Activated CD8-positive, alpha-beta memory T cell treated with anti-CD3 and anti-CD28 coated beads, Interleukin-2, amount 50 U/mL, for 48 hours (primary cell): ENCODE measurements around the gene ATRNL1.
A peak's percentile ranks its signal among the peaks of the same experiment; 100 is the strongest.

Experiments used
- DNase-seq: peaks from one replicate; pipeline ENCODE4 v3.0.0-alpha.2; 2020

ATRNL1 gene, protein sequence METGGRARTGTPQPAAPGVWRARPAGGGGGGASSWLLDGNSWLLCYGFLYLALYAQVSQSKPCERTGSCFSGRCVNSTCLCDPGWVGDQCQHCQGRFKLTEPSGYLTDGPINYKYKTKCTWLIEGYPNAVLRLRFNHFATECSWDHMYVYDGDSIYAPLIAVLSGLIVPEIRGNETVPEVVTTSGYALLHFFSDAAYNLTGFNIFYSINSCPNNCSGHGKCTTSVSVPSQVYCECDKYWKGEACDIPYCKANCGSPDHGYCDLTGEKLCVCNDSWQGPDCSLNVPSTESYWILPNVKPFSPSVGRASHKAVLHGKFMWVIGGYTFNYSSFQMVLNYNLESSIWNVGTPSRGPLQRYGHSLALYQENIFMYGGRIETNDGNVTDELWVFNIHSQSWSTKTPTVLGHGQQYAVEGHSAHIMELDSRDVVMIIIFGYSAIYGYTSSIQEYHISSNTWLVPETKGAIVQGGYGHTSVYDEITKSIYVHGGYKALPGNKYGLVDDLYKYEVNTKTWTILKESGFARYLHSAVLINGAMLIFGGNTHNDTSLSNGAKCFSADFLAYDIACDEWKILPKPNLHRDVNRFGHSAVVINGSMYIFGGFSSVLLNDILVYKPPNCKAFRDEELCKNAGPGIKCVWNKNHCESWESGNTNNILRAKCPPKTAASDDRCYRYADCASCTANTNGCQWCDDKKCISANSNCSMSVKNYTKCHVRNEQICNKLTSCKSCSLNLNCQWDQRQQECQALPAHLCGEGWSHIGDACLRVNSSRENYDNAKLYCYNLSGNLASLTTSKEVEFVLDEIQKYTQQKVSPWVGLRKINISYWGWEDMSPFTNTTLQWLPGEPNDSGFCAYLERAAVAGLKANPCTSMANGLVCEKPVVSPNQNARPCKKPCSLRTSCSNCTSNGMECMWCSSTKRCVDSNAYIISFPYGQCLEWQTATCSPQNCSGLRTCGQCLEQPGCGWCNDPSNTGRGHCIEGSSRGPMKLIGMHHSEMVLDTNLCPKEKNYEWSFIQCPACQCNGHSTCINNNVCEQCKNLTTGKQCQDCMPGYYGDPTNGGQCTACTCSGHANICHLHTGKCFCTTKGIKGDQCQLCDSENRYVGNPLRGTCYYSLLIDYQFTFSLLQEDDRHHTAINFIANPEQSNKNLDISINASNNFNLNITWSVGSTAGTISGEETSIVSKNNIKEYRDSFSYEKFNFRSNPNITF (N-terminal part only)

DNA sequence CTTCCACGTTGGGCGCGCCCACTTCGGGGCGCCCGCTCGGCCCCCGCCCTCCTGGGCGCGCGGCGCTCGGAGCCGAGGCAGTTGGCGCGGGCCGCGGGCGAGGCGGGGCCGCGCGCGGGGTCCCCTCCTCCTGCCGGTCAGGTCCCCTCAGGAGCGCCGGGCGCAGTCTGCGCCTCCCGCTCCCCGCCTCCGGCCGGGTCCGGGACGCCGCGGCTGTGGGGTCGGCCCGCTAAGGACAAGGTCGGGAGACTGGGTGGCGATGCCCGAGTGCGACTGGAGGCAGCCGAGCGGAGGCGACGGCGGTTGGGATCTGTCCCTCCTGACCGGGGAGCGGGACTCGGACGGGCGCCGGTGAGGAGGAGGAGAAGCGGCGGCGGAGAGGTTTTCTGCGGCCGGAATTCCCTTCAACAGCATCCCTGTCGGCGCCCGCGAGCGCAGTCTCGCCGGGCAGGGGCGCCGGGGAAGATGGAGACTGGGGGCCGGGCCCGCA, at the start of gene ATRNL1:
TSS of gene ATRNL1 (plus strand) at position 80 of the 490 bp plus-strand sequence. CDS start at position 466, 386 bp downstream.
- DNase-seq = peak; percentile 55

- no peak for DNase-seq
Measured at GRCh38 chr10:115043719-115044118, 49.4 kb upstream of the ATRNL1 start.

DNA sequence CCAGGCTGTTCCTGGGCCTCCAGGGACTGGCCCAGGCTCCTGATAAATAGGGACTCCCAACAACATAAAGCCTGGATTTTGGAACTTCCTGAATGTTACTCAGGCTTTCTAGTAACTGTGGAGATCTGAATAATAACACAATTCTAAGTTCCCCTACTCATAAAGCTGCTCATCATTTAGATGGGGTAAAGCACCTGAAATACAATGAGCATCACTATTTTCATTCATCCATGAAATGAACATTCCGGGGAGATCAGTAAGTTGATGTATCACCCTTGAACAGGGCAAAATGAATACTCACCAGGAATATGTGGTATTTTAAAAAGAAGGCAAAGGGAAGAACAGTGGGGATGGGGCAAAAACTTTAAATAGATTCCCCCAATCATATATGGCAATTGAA, 48.3 kb upstream of the ATRNL1 start:
- DNase-seq = no peak

GRCh38 chr10:115045499-115045898, 47.7 kb upstream of the ATRNL1 start:
- DNase-seq = no peak

DNA sequence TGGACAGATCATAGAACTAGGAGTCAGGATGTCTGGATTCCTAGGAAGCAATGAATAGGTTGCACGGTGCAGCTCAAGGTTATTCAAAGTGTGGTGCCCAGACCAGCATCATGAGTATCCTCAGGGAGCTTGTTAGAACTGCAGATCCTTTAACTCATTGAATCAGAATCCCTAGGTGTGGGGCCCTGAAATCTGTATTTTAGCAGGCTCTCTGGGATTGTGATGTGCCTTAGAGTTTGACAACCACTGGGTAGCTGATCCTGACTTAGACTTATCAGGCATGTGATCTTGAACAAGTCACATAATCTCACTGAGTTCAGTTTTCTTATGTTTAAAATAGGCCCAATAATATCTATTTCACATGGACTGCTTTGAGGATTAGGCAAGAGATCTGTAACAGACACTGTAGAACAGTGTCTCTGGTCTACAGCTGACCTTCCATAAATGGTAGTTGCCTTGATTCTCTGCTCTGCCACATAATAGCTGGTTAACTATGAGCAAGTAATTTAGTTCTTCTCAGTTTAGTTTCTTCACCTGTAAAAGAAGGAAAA, 46.4 kb upstream of the ATRNL1 start:
- DNase-seq = no peak

DNA sequence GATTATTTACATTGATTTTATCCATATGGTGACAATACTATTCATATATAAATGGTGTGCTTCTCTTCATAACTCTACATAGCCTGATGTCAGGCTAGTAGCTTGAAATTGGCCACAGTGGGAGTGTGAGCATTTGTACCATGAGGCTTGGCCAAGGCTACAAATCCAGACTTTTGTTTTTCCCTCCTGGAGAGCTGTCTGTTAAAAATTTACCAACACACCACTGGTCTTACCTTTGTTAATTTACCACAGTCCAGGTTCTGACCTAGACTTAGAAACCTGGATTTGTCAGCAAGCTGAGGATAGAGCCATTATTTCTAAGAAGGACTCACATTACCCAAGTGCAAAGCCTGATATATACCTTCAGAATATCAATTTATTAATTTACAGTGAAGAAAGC, 45.5 kb upstream of the ATRNL1 start:
- no peak for DNase-seq

DNA sequence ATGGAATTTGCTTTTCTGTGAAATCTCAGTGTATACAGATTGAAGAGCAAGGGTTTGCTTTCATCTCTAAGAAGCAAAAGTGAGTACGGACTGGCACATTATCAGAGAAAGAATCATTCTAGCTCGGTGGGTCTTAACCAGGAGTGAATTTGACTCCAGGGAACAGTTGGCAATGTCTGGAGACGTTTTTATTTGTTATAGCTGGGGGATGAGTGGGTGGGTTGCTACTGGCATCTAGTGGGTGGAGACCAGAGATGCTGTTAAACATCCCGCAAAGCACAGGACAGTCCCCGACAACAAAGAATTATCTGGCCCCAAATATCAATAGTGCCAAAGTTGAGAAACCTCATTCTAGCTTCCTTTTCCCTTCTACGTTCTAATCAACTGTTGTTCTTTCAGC, 43.8 kb upstream of the ATRNL1 start:
- DNase-seq = no peak

- no peak for DNase-seq
Measured at GRCh38 chr10:115049960-115050359, 43.2 kb upstream of the ATRNL1 start.

GRCh38 chr10:115050375-115051010, 42.7 kb upstream of the ATRNL1 start:
- no peak for DNase-seq

DNA sequence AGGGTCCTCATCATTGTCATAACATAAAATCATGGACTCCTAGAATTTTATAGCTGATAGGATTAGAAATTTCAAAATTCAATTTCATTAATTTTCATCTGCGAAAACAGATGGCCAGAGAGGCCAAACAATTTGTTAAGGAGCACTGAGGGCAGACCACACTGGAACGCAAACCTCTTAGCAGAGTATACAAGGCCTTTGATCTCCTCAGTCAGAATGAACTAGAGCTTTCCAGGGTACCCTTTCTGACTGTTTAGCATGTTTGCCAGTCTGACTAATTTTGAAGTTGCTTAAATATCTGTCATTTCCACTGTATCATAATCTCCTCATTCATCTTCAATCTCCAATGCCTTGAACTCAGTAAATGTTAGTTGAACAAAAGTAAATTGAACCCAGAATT, 41.9 kb upstream of the ATRNL1 start:
- no peak for DNase-seq

DNA sequence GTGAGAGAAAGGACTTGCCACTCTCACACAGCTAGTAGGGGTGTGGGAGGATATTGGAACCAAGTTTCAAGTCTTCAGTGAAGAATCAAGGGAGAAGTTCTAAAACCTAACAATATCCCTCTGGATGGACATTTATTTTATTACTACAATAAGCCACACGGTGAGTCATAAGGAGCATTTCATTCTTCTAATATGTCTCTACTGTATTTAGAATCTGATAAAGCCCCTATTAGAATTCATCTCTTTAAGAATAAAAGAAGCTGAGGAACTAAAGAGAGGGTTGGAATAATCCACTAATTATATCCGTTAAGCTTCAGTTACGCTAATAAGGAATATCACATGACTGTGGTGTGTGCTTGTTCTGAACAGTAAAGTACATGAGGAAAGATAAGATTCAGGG, 40.9 kb upstream of the ATRNL1 start:
- no peak for DNase-seq

GRCh38 chr10:115052728-115053127, 40.4 kb upstream of the ATRNL1 start:
- DNase-seq = no peak

DNA sequence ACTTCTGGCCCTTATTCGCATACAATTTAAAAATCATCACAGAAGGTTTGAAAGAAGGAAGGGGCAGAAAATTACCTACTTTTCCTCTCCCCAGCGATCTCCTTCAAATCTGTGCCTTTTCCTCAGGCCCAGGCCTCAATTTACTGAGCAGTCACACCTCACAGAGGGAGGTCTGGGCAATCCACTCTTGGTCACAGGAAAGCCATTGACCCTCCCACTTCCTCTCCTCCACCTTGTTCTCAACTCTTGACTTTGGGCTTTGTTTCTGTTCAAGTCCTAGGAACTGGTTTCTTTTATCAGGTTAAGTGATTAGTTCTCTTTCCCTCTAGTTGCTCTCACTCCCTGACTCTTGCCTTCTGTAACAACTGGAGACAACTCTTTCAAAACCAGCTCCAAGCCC, 37.0 kb upstream of the ATRNL1 start:
- DNase-seq = no peak

DNA sequence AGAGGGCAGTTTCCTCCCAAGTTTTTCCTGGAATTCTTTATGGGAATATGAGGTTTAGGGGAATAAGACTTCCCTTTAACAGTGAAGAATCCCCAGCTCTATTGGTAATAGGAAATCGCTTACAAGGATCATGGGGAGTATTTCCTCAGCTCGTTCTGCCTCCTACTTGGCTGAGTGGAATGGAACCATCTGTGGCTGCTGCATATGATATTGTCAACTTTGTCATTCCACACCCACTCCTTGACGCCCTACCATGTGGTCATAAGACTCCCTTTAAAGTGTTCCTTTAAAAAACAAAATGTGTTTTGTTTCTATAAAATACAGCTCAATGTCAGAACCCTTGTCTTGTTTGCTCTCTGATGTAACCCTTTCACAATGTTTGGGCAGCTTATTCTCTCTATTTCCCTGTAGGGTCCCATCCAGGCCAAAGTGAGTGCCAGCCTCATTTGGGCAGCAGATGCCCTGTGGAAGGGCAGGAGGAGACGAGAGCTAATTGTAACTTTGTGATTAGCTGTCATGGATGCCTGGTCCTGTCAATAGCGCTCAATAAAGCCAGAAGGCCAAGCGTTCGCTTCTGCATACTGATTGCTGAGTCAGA, 33.8 kb upstream of the ATRNL1 start:
- no peak for DNase-seq

GRCh38 chr10:115063701-115064658, 29.2 kb upstream of the ATRNL1 start:
- no peak for DNase-seq

DNA sequence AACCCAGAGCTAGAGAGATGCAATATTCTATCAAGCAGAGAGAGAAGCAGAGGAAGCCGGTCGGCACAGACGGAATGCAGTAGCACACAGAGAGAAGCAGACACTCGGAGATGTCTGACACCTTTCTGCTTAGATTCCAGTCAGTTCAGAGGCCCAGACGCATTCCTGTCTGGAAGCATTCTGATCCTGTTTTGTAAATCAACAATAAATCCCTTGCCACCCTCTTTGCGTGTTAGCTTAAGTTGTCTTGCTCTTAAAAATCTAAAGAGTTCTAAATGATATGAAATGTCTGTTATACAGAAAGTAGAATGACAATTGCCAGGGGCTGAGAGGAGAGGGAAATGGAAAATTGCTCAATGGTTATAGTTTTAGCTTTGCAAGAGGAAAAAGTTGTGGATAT, 27.4 kb upstream of the ATRNL1 start:
- DNase-seq = no peak

DNA sequence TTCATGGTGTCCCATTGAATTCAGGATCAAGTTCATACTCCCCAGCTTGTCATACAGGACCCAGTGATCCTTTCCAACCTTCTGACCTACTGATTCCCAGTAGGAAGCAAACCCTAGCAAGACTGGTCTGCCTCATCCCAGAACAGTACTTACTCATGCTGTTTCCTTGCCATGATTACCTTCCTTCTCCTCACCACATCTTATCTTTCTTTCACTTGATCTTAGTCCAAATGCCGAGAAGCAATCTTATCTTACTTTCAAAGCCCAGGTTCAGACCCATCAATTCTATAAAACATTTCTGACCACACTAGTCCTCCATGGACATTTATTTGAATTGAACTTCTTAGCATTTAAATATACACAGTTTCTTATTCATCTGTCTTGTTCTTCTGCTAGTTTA, 26.6 kb upstream of the ATRNL1 start:
- no peak for DNase-seq

- DNase-seq = no peak
Measured at GRCh38 chr10:115073796-115074195, 19.4 kb upstream of the ATRNL1 start.

DNA sequence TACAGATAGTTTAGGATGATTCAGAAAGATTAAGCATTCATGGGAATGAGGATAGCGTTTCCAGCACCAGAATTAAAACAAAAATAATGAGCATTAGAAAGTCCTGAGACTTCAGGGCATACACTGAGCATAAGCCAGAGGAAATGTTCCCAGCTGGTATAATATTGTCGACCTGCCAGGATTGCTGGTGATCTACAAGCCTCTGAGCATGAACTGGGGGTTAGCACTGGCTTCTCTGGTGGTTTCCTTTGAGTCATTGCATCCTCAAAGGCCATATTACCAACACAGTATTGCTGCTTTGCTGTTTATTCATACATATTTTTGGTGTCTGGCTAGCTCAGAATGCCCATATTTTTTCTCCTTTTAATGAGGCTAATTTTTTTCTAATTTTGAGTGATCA, 10.7 kb upstream of the ATRNL1 start:
- DNase-seq = no peak

GRCh38 chr10:115084277-115084850, 8.8 kb upstream of the ATRNL1 start:
- DNase-seq = no peak
